Measurements from ENCODE around the gene C16orf89.

DNA sequence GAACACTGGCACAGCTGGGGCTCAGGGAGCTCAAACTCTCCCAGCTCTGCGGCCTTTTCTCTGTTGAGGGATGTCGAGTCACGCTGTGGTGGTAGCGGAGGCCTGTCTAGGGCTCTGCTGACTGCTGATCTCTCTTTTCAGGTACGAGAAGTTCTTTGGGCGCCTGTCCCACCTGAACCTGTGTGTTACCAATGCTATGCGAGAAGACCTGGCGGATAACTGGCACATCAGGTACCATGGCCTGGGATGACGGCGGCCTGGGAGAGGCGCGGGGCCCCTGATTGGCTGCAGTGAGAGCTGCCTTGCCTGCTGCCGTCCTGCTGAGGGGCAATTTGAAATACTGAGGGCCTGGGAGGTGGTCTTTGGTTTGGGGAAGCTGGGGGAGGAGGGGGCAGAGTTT is 11.5 kb upstream of the C16orf89 start:
- TF ChIP-seq POLR2A (IDR thresholded peaks at IDR 0.05; ENCODE audit: low read depth) (no peak), POLR2AphosphoS5 (IDR thresholded peaks at IDR 0.05) (no peak)

Data from esophagus muscularis mucosa (tissue), 2 donors.